ENCODE measurements around the gene AHCY.

- no peak for TF ChIP-seq SUZ12 (IDR thresholded peaks at IDR 0.05; ENCODE audit: extremely low read depth, insufficient read depth, insufficient read length)
- TF ChIP-seq YY1 (IDR thresholded peaks at IDR 0.05; ENCODE audit: insufficient read depth, insufficient read length) = no peak
Observed at GRCh38 chr20:34328928-34329677, 25.9 kb upstream of the AHCY start.

Data from NT2/D1 (cell line).